CD14-positive monocyte (primary cell): Measurements from ENCODE around the gene NUDCD3. TPM values are rescaled to one million over a fixed set of nuclear protein-coding genes. Genes with fewer than 3 reads are reported as not detected.

Source experiments
- DNase-seq, 3 donors: peaks; one replicate each; pipeline ENCODE4 v3.0.0-alpha.2; 2011 to 2022
- H2AFZ ChIP-seq: 2 replicates; pipeline ENCODE4 v1.6.0; 2012; ENCODE audit warnings: mild to moderate bottlenecking, low read depth, low read length, inconsistent platforms; ENCODE audit not compliant: insufficient read depth, poor library complexity, severe bottlenecking
- H3K27ac ChIP-seq, 2 donors: 1 replicate in 1 of 2; 2 replicates in 1 of 2; pipeline ENCODE4 v1.5.1; 2012 to 2013; ENCODE audit warnings: low read length in 2 of 2, control low read depth in 1 of 2, inconsistent platforms in 1 of 2, low read depth in 1 of 2, mild to moderate bottlenecking in 1 of 2
- H3K27me3 ChIP-seq, 2 donors: one replicate each; pipeline versions ENCODE4 v1.6.0 to v1.6.1; 2011 to 2013; ENCODE audit warnings: low read length in 2 of 2; ENCODE audit not compliant: control insufficient read depth in 2 of 2, insufficient read depth in 2 of 2
- H3K36me3 ChIP-seq, 2 donors: replicated peaks in 1 of 2; 1 replicate in 1 of 2; 2 replicates in 1 of 2; pipeline versions ENCODE4 v1.5.1 to v1.6.1; 2012 to 2013; ENCODE audit warnings: low read length in 2 of 2, control low read depth in 1 of 2, inconsistent platforms in 1 of 2, mild to moderate bottlenecking in 1 of 2; ENCODE audit not compliant: insufficient read depth in 2 of 2, control insufficient read depth in 1 of 2
- H3K4me1 ChIP-seq, 2 donors: 1 replicate in 1 of 2; 2 replicates in 1 of 2; pipeline versions ENCODE4 v1.5.1 to v1.6.1; 2012 to 2013; ENCODE audit warnings: low read length in 2 of 2, control low read depth in 1 of 2, inconsistent platforms in 1 of 2, mild to moderate bottlenecking in 1 of 2, moderate library complexity in 1 of 2; ENCODE audit not compliant: insufficient read depth in 2 of 2, control insufficient read depth in 1 of 2
- H3K4me2 ChIP-seq: replicated peaks from 2 replicates; pipeline ENCODE3; 2012; ENCODE audit warnings: low read length, moderate library complexity, mild to moderate bottlenecking; ENCODE audit not compliant: poor library complexity, severe bottlenecking; ENCODE audit errors: extremely low read depth
- H3K4me3 ChIP-seq, 3 experiments: fragments of 200-600 bp in 1 of 3; sonication (generic) in 1 of 3; replicated peaks in 1 of 3; 1 replicate in 2 of 3; 2 replicates in 1 of 3; pipeline ENCODE4 v1.5.1; 2011 to 2013; ENCODE audit warnings: low read length in 3 of 3, mild to moderate bottlenecking in 3 of 3, control low read depth in 2 of 3, low read depth in 2 of 3, inconsistent platforms in 1 of 3, moderate library complexity in 1 of 3
- H3K79me2 ChIP-seq: 2 replicates; pipeline ENCODE4 v1.6.0; 2012; ENCODE audit warnings: mild to moderate bottlenecking, control low read depth, inconsistent platforms, low read length, moderate library complexity; ENCODE audit not compliant: insufficient read depth
- H3K9ac ChIP-seq: 2 replicates; pipeline ENCODE4 v1.6.0; 2017; ENCODE audit warnings: low read length, mild to moderate bottlenecking; ENCODE audit not compliant: insufficient read depth, poor library complexity, severe bottlenecking
- H3K9me3 ChIP-seq, 2 donors: replicated peaks in 1 of 2; 1 replicate in 1 of 2; 2 replicates in 1 of 2; pipeline versions ENCODE4 v1.5.1 to v1.6.1; 2012 to 2013; ENCODE audit warnings: low read length in 2 of 2, control low read depth in 1 of 2; ENCODE audit not compliant: control insufficient read depth in 1 of 2, insufficient read depth in 1 of 2
- H4K20me1 ChIP-seq: 2 replicates; pipeline ENCODE4 v1.6.0; 2012; ENCODE audit warnings: mild to moderate bottlenecking, low read length, control low read depth, moderate library complexity; ENCODE audit not compliant: insufficient read depth
- H3K27ac Mint-ChIP-seq, 7 donors: one replicate each; pipeline ENCODE4 v1.8.0; 2020; ENCODE audit warnings: mild to moderate bottlenecking in 7 of 7, mixed read lengths in 7 of 7, moderate library complexity in 6 of 7, inconsistent platforms in 2 of 7
- H3K27me3 Mint-ChIP-seq, 3 donors: one replicate each; pipeline ENCODE4 v1.8.0; 2021 to 2022; ENCODE audit warnings: low read depth in 3 of 3, mild to moderate bottlenecking in 3 of 3, mixed read lengths in 3 of 3, moderate library complexity in 3 of 3, inconsistent platforms in 1 of 3
- H3K36me3 Mint-ChIP-seq, 2 donors: one replicate each; pipeline ENCODE4 v1.8.0; 2020; ENCODE audit warnings: mixed read lengths in 2 of 2, inconsistent platforms in 1 of 2, mild to moderate bottlenecking in 1 of 2
- H3K4me1 Mint-ChIP-seq: one replicate; pipeline ENCODE4 v1.8.0; 2020; ENCODE audit warnings: mild to moderate bottlenecking, mixed read lengths
- H3K4me3 Mint-ChIP-seq, 2 donors: one replicate each; pipeline ENCODE4 v1.8.0; 2020; ENCODE audit warnings: mild to moderate bottlenecking in 2 of 2, mixed read lengths in 2 of 2, moderate library complexity in 1 of 2
- H3K9me3 Mint-ChIP-seq, 7 donors: one replicate each; pipeline ENCODE4 v1.8.0; 2020 to 2022; ENCODE audit warnings: mixed read lengths in 7 of 7, mild to moderate bottlenecking in 6 of 7, moderate library complexity in 6 of 7, inconsistent platforms in 2 of 7
- WGBS: methylation state at CpG from one replicate; pipeline ENCODE4 v1.1.5; 2013; ENCODE audit warnings: missing lambda C conversion rate; ENCODE audit not compliant: insufficient coverage; 5-methylcytosine and 5-hydroxymethylcytosine counted together
- intact Hi-C, 2 donors: fragments of 100-400 bp; cut with micrococcal nuclease; formaldehyde crosslinking; loops; one replicate each; pipeline versions ENCODE4 v1.15.0 to v1.15.1; 2023
- polyA plus RNA-seq, 3 donors: library from polyadenylated mRNA; depleted of rRNA in 1 of 3; unstranded in 2 of 3; stranded (reverse) in 1 of 3; fragments of 300-500 nt in 2 of 3; fragments of >200 nt in 1 of 3; fragmentation: Illumina TruSeq in 2 of 3; gene quantifications; 1 replicate in 2 of 3; 2 replicates in 1 of 3; pipeline ENCODE4 v1.2.3, GENCODE V29; 2012 to 2021
- TF ChIP-seq, protein P1 (sequence below): fragments of 200-600 bp; IDR thresholded peaks from one replicate; pipeline ENCODE4 v1.8.0; 2022; ENCODE audit warnings: antibody characterized with exemption, mild to moderate bottlenecking

Gene NUDCD3
- polyA plus RNA-seq, 3 donors, result 13.6 to 26.5 (median 21.6) TPM

DNA sequence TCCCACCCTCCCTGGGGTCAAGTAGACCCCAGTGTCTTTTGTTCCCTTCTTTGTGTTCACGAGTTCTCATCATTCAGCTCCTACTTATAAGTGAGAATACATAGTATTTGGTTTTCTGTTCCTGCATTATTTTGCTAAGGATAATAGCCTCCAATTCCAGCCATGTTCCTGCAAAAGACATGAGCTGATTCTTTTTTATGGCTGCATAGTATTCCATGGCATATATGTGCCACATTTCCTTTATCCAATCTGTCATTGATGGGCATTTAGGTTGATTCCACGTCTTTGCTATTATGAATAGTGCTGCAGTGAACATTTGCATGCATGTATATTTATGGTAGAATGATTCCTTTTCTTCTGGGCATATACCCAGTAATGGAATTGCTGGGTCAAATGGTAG is 136.8 kb downstream of the NUDCD3 start:
- Histone ChIP-seq H3K36me3 (no peaks in the 10 kb centered on the region), H4K20me1 (no peaks in the 10 kb centered on the region), H3K4me2 (no peak overlapping the region), H3K27ac (no peak overlapping the region), H3K9me3 (peaks cover 3% of the 10 kb centered on the region in 2 donors), H3K4me3 (no peak overlapping the region), H3K27me3 (peaks cover 0 to 5% of the 10 kb centered on the region in 2 donors), H3K9ac (no peak overlapping the region), H3K79me2 (no peaks in the 10 kb centered on the region), H2AFZ (no peak overlapping the region), H3K4me1 (no peaks in the 10 kb centered on the region)
- H3K9me3 Mint-ChIP-seq, result peaks cover 0 to 26% (median 12%) of the 10 kb centered on the region in 7 donors
- WGBS, result no CpG with 5 or more reads among the region's 2 CpGs
- H3K36me3 Mint-ChIP-seq, result no peaks in the 10 kb centered on the region
- DNase-seq, result no peak
- TF ChIP-seq, protein P1, sequence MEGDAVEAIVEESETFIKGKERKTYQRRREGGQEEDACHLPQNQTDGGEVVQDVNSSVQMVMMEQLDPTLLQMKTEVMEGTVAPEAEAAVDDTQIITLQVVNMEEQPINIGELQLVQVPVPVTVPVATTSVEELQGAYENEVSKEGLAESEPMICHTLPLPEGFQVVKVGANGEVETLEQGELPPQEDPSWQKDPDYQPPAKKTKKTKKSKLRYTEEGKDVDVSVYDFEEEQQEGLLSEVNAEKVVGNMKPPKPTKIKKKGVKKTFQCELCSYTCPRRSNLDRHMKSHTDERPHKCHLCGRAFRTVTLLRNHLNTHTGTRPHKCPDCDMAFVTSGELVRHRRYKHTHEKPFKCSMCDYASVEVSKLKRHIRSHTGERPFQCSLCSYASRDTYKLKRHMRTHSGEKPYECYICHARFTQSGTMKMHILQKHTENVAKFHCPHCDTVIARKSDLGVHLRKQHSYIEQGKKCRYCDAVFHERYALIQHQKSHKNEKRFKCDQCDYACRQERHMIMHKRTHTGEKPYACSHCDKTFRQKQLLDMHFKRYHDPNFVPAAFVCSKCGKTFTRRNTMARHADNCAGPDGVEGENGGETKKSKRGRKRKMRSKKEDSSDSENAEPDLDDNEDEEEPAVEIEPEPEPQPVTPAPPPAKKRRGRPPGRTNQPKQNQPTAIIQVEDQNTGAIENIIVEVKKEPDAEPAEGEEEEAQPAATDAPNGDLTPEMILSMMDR, result no peak
- no peak overlapping the region for H3K4me3 Mint-ChIP-seq
- no peak overlapping the region for H3K27ac Mint-ChIP-seq
- no peaks in the 10 kb centered on the region for H3K4me1 Mint-ChIP-seq
- peaks cover 2 to 32% (median 8%) of the 10 kb centered on the region in 3 donors for H3K27me3 Mint-ChIP-seq
- intact Hi-C loops, result no loop called here

DNA sequence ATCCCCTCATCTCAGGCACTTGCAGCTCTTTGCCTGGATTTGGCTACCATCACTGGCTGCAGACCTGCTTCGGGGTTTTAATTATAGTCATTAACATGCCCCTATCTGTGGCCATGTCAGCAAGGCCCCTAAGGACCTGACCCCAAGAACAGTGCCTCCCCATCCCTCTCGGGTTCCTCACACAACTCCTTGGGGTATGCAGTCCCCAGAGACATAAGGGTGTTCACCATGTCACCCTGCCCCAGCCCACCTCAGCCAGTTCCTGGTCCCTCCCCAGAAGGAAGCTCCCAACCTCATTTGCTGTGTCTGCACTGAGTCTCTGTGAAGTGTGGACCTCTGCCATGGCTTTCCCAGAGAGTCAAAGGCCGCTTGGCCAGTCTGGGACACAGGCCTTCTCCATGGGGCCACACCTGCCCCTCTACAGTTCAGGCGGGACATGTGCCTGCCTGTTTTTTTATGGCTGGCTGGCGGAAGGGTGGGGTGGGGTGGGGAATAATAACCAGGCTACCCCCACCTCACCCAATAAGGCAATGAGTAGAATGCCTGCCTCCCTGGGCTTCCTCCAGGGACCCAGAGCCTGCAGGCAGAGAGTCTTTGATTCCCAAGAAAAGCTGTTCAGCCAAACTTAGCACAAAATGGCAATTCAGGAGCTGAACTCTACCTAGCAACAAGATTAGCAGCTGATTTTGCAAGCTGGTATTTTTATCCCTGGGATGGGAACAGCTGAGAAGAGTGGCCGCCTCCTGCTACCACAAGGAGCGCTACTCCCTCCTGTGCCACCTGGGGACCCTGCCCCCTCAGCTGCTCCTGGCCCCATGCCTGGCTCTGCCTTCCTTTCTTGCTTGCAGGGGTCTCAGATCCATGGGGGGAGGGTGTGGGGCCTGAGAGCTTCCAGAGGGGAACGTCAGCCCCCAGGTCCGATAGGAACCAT is 141.3 kb downstream of the NUDCD3 start:
- Histone ChIP-seq H3K27ac (no peak overlapping the region), H3K4me1 (no peaks in the 10 kb centered on the region), H3K27me3 (peaks cover 0 to 5% of the 10 kb centered on the region in 2 donors), H3K36me3 (no peaks in the 10 kb centered on the region), H3K4me2 (no peak overlapping the region), H3K9ac (no peak overlapping the region), H3K79me2 (no peaks in the 10 kb centered on the region), H3K4me3 (no peak overlapping the region), H2AFZ (no peak overlapping the region), H4K20me1 (no peaks in the 10 kb centered on the region), H3K9me3 (peaks cover 3% of the 10 kb centered on the region in 2 donors)
- no peak for DNase-seq
- no peak overlapping the region for H3K4me3 Mint-ChIP-seq
- TF ChIP-seq, protein P1, result no peak
- peaks cover 5 to 26% (median 7%) of the 10 kb centered on the region in 3 donors for H3K27me3 Mint-ChIP-seq
- peak overlapping the region in 1 of 7 donors; percentile 25 for H3K27ac Mint-ChIP-seq
- intact Hi-C loops, result no loop called here
- WGBS, result 90% methylated on average over 3 of the region's 9 CpGs
- no peaks in the 10 kb centered on the region for H3K4me1 Mint-ChIP-seq
- peaks cover 0 to 12% (median 5%) of the 10 kb centered on the region in 7 donors for H3K9me3 Mint-ChIP-seq
- H3K36me3 Mint-ChIP-seq, result no peaks in the 10 kb centered on the region
